Activated B cell treated with CpG ODN at 0.5 μM for 24 hours (primary cell): ENCODE measurements around the gene UMODL1. TPM values are rescaled to one million over a fixed set of nuclear protein-coding genes. Genes with fewer than 3 reads are reported as not detected.
"Not testable (repeated sequence)": the region's sequence is repeated elsewhere in the genome, so short reads cannot be mapped to it uniquely, and the experiment has no call there.

ENCODE experiments used
- ATAC-seq: fragments of 200-7000 bp; cut with Tn5 transposase; one replicate; pipeline ENCODE4 v1.10.0; 2021; ENCODE audit warnings: low read depth, mild to moderate bottlenecking, moderate library complexity
- CTCF ChIA-PET: fragments of 350-600 bp; sonication (Branson Sonifier 250); formaldehyde crosslinking; loops from one replicate; lab custom pipeline; 2021; ENCODE audit warnings: antibody characterized with exemption; lab: Charles Lee
- POLR2A ChIA-PET: fragments of 350-600 bp; sonication (Branson Sonifier 250); formaldehyde crosslinking; loops from one replicate; lab custom pipeline; 2021; ENCODE audit warnings: antibody characterized with exemption; lab: Charles Lee
- DNase-seq: peaks from one replicate; pipeline ENCODE4 v3.0.0; 2022
- H3K27ac Mint-ChIP-seq: one replicate; pipeline ENCODE4 v1.8.0; 2020; ENCODE audit warnings: mixed read lengths
- H3K27me3 Mint-ChIP-seq: one replicate; pipeline ENCODE4 v1.8.0; 2021; ENCODE audit warnings: mixed read lengths
- H3K36me3 Mint-ChIP-seq: one replicate; pipeline ENCODE4 v1.8.0; 2021; ENCODE audit warnings: low read depth, mixed read lengths
- H3K4me1 Mint-ChIP-seq: one replicate; pipeline ENCODE4 v1.8.0; 2021; ENCODE audit warnings: mixed read lengths
- H3K4me3 Mint-ChIP-seq: one replicate; pipeline ENCODE4 v1.8.0; 2020; ENCODE audit warnings: mild to moderate bottlenecking, mixed read lengths
- H3K9me3 Mint-ChIP-seq: one replicate; pipeline ENCODE4 v1.8.0; 2020; ENCODE audit warnings: mixed read lengths
- intact Hi-C: fragments of 100-400 bp; cut with micrococcal nuclease; formaldehyde crosslinking; loops from one replicate; pipeline ENCODE4 v1.15.1; 2024
- total RNA-seq: library from RNA; stranded (reverse); gene quantifications from 2 replicates; pipeline ENCODE4 v1.2.3, GENCODE V29; 2022
- TF ChIP-seq, protein P1 (sequence below): fragments of 200-600 bp; IDR thresholded peaks from one replicate; pipeline ENCODE4 v1.8.0; 2022; ENCODE audit warnings: antibody characterized with exemption, mild to moderate bottlenecking

UMODL1 gene
- total RNA-seq, 1 donor from 2014 or later = 0.04 TPM

DNA sequence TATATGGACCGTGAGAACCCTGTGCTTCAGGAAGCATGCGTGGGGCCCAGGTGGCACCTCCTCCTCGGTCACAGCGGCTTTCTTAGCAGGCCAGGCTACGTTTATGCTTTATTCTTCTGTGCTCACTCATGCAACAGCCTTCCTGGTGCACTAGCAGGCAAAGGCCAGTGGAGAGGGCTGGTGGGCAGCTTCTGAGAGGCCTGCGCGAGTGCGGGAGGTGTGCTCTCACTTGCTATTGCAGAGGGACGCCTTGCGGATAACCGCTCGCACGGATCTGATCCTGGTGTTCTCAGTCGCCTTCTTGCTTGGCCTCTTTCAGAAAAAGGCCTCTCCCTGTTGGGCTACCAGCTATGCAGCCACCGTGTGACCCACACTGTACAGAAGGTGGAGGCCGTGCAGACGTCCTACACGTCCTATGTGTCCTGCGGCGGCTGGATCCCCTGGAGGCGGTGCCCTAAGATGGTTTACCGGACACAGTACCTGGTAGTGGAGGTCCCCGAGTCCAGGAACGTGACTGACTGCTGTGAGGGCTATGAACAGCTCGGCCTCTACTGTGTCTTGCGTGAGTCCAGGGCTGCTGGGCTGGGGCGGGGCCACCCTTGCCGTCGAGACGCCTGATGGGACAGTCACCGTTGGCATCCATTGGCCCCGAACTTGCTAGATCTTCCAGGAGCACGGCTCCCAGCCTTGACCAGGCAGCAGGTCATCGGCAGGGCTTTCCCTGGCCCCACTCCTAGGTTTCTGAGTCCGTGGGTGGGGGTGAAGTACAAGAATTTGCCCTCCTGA, 4.8 kb downstream of the UMODL1 start:
- Mint-ChIP-seq H3K27ac (no peak overlapping the region), H3K4me3 (no peak overlapping the region), H3K36me3 (no peaks in the 10 kb centered on the region), H3K27me3 (no peaks in the 10 kb centered on the region), H3K4me1 (peaks cover 39% of the 10 kb centered on the region), H3K9me3 (no peaks in the 10 kb centered on the region)
- ChIA-PET POLR2A (no interaction called here), CTCF (no interaction called here)
- TF ChIP-seq, protein P1, sequence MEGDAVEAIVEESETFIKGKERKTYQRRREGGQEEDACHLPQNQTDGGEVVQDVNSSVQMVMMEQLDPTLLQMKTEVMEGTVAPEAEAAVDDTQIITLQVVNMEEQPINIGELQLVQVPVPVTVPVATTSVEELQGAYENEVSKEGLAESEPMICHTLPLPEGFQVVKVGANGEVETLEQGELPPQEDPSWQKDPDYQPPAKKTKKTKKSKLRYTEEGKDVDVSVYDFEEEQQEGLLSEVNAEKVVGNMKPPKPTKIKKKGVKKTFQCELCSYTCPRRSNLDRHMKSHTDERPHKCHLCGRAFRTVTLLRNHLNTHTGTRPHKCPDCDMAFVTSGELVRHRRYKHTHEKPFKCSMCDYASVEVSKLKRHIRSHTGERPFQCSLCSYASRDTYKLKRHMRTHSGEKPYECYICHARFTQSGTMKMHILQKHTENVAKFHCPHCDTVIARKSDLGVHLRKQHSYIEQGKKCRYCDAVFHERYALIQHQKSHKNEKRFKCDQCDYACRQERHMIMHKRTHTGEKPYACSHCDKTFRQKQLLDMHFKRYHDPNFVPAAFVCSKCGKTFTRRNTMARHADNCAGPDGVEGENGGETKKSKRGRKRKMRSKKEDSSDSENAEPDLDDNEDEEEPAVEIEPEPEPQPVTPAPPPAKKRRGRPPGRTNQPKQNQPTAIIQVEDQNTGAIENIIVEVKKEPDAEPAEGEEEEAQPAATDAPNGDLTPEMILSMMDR = no peak
- ATAC-seq (no peak), DNase-seq (no peak)
- intact Hi-C loops = no loop called here

DNA sequence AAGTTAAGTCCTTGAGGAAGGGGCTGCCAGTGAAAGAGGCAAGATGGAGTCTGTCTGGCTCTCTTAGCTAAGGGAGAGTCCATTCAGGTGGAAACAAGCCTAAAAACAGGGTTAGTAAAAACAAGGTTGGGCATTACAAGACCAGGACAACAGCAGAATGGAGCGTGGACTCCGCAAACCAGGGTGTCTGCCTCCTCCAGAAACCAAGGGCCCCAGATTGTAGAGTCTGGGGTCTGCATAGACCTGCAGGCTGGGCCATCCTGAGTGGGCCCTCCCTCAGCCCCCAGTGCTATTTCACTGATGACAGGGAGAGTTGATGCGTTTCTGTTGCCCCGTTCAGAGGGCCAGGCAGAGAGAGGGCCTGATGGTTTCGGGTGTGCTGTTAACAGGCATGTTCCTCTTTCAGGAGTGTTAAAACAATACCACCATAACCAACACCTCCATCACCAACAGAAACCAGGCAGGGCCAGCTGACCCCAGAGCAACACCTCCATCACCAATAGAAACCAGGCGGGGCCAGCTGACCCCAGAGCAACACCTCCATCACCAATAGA, 6.6 kb downstream of the UMODL1 start:
- intact Hi-C loops, DNase-seq, H3K9me3 Mint-ChIP-seq, CTCF ChIA-PET, H3K27me3 Mint-ChIP-seq, H3K27ac Mint-ChIP-seq, H3K36me3 Mint-ChIP-seq: not testable (repeated sequence)
- Mint-ChIP-seq H3K4me3 (peak overlapping the region; percentile 17), H3K4me1 (peaks cover 39% of the 10 kb centered on the region)
- POLR2A ChIA-PET = interaction anchor here (0.7 kb wide), 1 partner anchor 116 kb away, joined by 3 read pairs; no protein-coding TSS in a partner anchor
- peak; percentile 84 for ATAC-seq

DNA sequence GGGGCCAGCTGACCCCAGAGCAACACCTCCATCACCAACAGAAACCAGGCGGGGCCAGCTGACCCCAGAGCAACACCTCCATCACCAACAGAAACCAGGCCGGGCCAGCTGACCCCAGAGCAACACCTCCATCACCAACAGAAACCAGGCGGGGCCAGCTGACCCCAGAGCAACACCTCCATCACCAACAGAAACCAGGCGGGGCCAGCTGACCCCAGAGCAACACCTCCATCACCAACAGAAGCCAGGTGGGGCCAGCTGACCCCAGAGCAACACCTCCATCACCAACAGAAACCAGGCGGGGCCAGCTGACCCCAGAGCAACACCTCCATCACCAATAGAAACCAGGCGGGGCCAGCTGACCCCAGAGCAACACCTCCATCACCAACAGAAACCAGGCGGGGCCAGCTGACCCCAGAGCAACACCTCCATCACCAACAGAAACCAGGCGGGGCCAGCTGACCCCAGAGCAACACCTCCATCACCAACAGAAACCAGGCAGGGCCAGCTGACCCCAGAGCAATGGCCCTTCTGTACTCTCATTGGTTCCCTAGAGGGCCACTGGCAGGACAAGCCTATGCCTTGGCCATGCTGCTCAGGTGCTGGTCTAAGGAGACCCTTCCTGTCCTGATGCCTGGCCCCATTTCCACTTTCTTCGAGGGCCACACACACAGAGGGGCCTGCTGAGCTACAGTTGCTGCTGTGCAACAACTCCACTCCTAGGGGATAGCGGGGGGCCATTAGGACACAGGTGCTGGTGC, 7.3 kb downstream of the UMODL1 start:
- H3K4me1 Mint-ChIP-seq = peaks cover 36% of the 10 kb centered on the region
- H3K27ac Mint-ChIP-seq, CTCF ChIA-PET, POLR2A ChIA-PET, DNase-seq, H3K36me3 Mint-ChIP-seq, H3K4me3 Mint-ChIP-seq, H3K27me3 Mint-ChIP-seq, ATAC-seq, intact Hi-C loops, H3K9me3 Mint-ChIP-seq: not testable (repeated sequence)

DNA sequence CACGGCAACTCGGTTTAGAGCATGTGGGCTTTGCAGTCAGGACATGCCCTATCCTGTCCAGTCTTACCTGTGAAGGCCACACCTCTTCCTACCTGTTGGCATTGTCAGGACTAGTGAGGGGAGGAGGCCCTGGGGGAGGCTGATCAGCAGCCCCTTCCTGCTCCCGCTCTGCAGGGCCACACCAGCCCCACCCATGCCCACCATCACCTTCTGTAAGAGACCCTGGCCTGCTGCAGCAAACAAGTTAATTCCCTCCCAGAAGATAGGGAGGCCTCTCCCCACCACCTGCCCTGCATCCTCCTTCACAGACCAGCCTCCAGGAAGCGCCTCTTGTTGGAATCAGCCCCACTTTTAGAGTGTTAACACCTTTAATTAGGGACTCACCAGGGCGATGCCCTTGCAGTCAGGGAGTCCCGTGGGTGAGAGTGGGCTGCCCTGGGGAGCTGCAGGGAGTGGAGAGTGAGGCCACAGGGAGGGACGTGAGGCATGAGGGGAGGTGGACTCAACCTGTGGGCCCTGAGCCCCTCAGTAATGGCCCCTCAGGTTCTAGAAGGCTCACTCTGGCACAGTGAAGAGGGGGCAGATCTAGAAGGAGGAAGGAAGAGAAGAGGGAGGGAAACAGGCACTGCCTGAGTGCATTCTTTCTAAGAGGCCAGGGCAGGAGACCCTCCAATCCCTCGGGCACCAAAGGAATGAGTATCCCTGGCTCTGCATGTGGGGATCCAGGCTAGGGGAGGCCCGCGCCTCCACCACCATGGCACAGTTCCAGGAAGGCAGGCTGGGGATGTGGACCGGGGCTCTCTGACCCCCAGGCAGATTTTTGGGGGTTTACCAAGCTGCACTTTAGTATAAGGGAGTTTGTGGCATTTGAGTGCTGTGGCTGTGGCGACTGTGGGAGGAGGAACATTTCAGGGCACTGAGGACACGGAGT, 8.2 kb downstream of the UMODL1 start:
- DNase-seq = no peak
- Mint-ChIP-seq H3K36me3 (no peaks in the 10 kb centered on the region), H3K27ac (no peak overlapping the region), H3K4me1 (peaks cover 29% of the 10 kb centered on the region), H3K27me3 (no peaks in the 10 kb centered on the region), H3K9me3 (no peaks in the 10 kb centered on the region), H3K4me3 (no peak overlapping the region)
- TF ChIP-seq, protein P1 = no peak
- ChIA-PET POLR2A (no interaction called here), CTCF (no interaction called here)
- intact Hi-C loops = no loop called here
- ATAC-seq = no peak

DNA sequence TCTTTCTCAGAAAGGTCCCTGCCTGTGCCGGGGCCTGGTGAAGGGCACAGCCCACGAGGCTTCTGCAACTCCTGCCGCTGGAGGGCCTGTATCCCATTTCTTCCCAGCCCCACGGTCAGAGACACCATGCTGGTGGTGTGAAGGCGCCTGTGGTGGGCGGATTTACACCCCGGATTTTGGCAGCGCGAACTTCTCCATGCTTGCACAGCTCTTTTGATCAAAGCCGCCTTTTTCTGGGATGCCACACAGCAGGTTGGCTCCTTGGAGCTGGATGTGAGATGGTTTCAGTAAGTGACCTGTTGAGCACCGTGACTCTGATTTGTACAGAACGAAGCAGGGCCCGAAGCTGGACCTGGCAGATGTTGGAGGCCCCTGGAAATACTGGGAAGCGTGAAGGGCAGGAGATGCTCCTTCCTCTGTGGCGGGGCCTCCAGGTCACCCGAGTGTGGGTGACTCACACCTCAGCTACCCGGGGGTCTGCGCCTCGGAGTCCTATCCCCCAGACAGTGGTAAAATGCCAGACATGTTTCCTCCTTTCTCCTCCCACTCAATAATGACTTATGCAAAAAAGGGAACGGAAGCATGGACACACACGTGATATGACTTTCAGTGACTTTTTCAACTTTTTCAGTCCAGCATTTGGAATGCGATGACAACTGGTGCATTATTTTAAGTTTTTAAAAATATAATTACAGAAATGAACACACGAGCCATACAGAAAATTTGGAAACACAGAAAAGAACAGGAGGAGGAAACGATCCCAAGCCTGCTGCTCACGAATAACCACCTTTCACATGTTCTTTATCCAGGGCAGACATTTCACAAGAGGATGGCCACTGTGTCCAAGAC, 9.0 kb downstream of the UMODL1 start:
- ChIA-PET POLR2A (no interaction called here), CTCF (no interaction called here)
- no peak overlapping the region for H3K4me3 Mint-ChIP-seq
- no peaks in the 10 kb centered on the region for H3K9me3 Mint-ChIP-seq
- no peak overlapping the region for H3K27ac Mint-ChIP-seq
- H3K27me3 Mint-ChIP-seq = no peaks in the 10 kb centered on the region
- H3K36me3 Mint-ChIP-seq = no peaks in the 10 kb centered on the region
- no peak for DNase-seq
- TF ChIP-seq, protein P1 = no peak
- H3K4me1 Mint-ChIP-seq = peaks cover 28% of the 10 kb centered on the region
- ATAC-seq = no peak
- intact Hi-C loops = no loop called here
